HG02678 (cell line): ENCODE results near the gene TPTE2.
"Not testable (repeated sequence)": the region's sequence is repeated elsewhere in the genome, so short reads cannot be mapped to it uniquely, and the experiment has no call there.

ENCODE experiments used
- ATAC-seq: cut with Tn5 transposase; IDR thresholded peaks from one replicate; pipeline ENCODE4 v1.9.1; 2021; ENCODE audit warnings: mild to moderate bottlenecking, moderate library complexity; ENCODE audit not compliant: unreplicated experiment

TPTE2 gene

GRCh38 chr13:19572280-19572679 lies 10.9 kb upstream of the TPTE2 start:
- ATAC-seq, result no peak

- ATAC-seq, result peak; percentile 67
These were observed 6.6 kb upstream of the TPTE2 start for GRCh38 chr13:19567820-19568534.

- ATAC-seq, result no peak
These were observed 253 bp upstream of the TPTE2 start for GRCh38 chr13:19561585-19561984.

GRCh38 chr13:19560672-19561071 lies 660 bp downstream of the TPTE2 start:
- ATAC-seq, result not testable (repeated sequence)

- not testable (repeated sequence) for ATAC-seq
These were observed 1.6 kb downstream of the TPTE2 start for GRCh38 chr13:19559739-19560138.

GRCh38 chr13:19557287-19557686 lies 4.0 kb downstream of the TPTE2 start:
- not testable (repeated sequence) for ATAC-seq

GRCh38 chr13:19549245-19549644 lies 12.1 kb downstream of the TPTE2 start:
- not testable (repeated sequence) for ATAC-seq

- ATAC-seq, result peak; percentile 63
These were observed 35.7 kb downstream of the TPTE2 start for GRCh38 chr13:19525634-19526033.

- no peak for ATAC-seq
These were observed 42.3 kb downstream of the TPTE2 start for GRCh38 chr13:19519049-19519448.

- not testable (repeated sequence) for ATAC-seq
These were observed 53.7 kb downstream of the TPTE2 start for GRCh38 chr13:19507623-19508022.

GRCh38 chr13:19460126-19460525 lies 101.2 kb downstream of the TPTE2 start:
- not testable (repeated sequence) for ATAC-seq

GRCh38 chr13:19439056-19439686 lies 122.2 kb downstream of the TPTE2 start:
- ATAC-seq, result not testable (repeated sequence)

GRCh38 chr13:19437780-19438179 lies 123.6 kb downstream of the TPTE2 start:
- not testable (repeated sequence) for ATAC-seq

GRCh38 chr13:19422236-19422635 lies 139.1 kb downstream of the TPTE2 start:
- not testable (repeated sequence) for ATAC-seq

GRCh38 chr13:19412494-19412893 lies 148.8 kb downstream of the TPTE2 start:
- ATAC-seq, result not testable (repeated sequence)

GRCh38 chr13:19382746-19383511 lies 178.4 kb downstream of the TPTE2 start:
- ATAC-seq, result not testable (repeated sequence)

GRCh38 chr13:19382111-19382510 lies 179.2 kb downstream of the TPTE2 start:
- no peak for ATAC-seq
